ENCODE results near the gene CUL2.

- TF ChIP-seq POLR2A (IDR thresholded peaks at IDR 0.05) (no peak), CTCF (IDR thresholded peaks at IDR 0.05) (no peak)
These were observed 78.4 kb downstream of the CUL2 start for GRCh38 chr10:35011771-35012191.

Data from right lobe of liver (tissue), 4 donors.